GM18505 (cell line): ENCODE measurements around the gene INIP.
"Not testable (repeated sequence)": the region's sequence is repeated elsewhere in the genome, so short reads cannot be mapped to it uniquely, and the experiment has no call there.

Source experiments
- ATAC-seq: cut with Tn5 transposase; IDR thresholded peaks from one replicate; pipeline ENCODE4 v1.9.1; 2021; ENCODE audit not compliant: unreplicated experiment
- POLR2A ChIP-seq: IDR thresholded peaks from 4 replicates; pipeline ENCODE4 v1.6.1; 2011; ENCODE audit warnings: borderline replicate concordance; ENCODE audit not compliant: insufficient read depth, insufficient read length; ENCODE audit errors: extremely low read depth

Gene INIP

DNA sequence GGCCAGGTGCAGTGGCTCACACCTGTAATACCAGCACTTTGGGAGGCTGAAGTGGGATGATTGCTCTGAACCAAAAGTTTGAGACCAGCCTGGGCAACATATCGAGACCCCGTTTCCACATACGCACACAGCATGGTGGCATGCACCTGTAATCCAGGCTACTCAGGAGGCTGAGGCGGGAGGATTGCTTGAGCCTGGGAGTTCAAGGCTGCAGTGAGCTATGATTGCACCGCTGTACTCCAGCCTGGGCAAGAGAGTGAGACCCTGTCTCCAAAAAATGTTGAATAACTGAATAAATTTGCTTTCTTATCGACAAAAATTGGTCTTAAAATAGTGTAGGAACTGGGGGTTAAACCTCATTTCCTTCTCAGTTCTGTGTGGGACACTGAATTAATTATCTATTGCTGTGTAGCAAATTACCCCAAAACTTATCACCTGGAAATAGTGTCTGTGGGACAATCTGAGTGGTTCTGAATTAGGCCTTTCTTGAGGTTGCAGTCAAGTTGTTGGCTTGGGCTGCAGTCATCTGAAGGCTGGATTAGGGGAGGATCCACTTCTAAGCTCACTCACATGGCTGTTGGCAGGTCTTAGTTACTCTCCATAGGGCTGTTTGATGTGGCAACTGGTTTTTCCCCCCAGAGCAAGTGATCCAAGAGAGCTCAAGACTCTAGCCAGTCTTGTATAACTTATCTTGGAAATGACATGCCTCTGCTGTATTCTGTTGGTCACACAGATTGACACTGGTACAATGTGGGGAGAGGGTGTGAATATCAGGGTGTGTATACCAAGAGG is 34.6 kb upstream of the INIP start:
- no peak for TF ChIP-seq POLR2A
- no peak for ATAC-seq

DNA sequence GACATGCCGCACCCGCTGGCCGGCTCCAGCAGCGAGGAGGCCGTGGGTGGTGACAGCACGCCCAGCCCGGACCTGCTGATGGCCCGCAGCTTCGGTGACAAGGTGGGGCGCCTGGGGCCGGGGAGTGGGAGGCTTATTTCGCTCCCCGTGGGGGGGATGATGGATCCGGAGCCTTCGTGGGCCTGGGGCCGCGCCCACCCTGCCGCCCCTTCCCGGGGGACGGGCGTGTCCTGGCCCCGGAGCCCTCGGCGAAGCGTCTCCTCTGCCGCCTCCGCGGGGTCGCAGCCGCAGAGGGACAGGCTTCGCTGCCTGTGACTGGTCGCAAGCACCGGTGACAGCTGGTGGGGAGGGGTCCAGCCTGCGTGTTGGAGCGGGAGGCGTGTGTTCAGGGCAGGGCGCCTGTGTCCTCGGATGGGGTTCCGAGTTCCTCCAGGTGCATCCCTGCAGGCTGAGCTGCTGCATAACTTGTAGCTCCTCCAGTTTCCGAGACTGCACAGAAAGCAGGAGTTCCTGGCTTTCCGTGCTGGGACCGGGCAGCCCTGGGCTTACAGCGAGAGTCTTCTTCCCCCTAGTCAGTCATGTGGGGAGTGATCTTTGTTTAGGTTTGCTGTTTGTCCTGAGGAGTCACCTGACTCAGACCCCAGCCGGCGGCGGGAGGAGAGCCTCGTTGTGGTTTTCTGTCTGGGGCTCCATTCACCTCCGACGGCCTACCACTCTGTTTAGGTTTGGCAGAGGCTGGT is 33.3 kb upstream of the INIP start:
- no peak for TF ChIP-seq POLR2A
- ATAC-seq: peak; percentile 44

- ATAC-seq: no peak
- peak; percentile 31 for TF ChIP-seq POLR2A
These were observed 32.8 kb upstream of the INIP start for GRCh38 chr9:112750764-112751055.

DNA sequence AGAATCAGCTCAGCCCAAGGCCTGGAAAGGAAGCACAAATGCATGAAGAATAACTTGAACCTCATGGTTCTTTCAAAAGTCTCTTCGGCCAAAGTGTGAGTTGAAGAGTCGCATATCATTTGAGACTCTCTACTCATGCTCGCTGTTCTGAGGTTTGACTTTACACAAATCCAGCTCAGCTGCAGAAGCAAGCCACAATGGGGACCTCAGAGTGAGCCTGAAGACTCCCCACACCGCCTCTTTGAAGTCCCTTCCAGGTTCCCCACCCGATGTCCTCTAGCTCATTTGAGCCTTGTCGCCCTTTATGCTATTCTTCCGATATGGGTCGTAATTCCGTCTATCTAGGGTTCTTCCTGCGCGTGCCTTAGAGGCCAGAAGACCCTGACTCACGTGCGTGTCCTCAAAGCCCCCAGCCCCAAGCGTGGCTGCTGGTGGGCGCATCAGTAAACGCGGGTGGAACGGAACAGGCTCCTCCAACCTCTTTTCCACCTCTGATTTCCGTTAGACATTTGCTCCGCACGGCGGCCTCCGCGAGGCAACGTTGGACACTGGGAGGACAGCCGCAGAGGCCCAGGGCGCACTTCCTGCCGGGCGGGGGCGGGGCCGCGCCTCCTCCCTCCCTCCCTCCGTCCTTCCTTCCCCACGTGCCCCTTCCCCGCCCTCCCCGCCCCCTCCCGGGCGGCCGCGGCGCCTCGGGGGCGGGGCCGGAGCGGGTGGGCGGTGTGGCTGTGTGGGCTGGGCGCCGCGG is 32.3 kb upstream of the INIP start, which contains the start of gene SNX30:
Gene SNX30, plus strand, starts transcription at position 745 of the 748 bp plus-strand sequence. CDS start 242 bp downstream, outside the sequence.
- ATAC-seq: peak; percentile 79
- TF ChIP-seq POLR2A: peak; percentile 76

DNA sequence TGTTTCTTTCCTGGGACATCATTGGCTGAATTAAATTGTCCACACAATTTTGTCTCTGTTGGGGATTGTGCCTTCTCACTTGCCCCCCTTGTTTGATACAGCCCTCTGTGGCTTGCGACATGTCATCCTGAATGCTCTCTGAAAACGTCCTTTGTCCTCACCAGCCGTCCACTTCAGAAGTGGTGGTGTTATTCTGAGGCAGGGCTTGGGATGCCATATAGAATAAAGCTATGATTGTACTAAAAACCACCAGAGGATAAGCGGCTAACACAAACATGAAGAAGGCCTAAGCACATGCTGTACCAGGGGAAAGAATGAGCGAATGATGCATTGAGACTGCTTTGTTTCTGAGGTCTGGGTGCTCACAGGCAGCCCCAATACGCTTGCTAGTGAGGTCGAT is 29.2 kb upstream of the INIP start:
- TF ChIP-seq POLR2A: no peak
- ATAC-seq: no peak

DNA sequence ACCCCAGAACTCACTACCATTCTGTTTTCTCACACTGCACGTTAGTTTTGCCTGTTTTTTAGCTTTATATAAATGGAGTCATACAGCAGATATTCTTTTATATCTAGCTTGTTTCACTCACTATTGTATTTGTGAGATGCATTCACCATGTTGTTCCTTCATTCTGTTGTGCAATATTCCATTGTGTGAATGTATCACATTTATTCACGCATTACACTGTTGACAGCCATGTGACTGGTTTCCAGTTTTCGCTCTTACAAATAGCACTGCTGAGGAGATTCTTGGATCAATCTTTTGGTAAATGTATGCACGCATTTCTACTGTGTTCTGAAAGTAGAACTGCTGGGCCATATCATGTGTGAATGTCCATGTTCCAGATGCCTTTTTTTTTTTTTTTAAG is 26.3 kb upstream of the INIP start:
- no peak for ATAC-seq
- no peak for TF ChIP-seq POLR2A

- peak; percentile 52 for ATAC-seq
- no peak for TF ChIP-seq POLR2A
These were observed 25.4 kb upstream of the INIP start for GRCh38 chr9:112743216-112743836.

- no peak for TF ChIP-seq POLR2A
- no peak for ATAC-seq
These were observed 17.0 kb upstream of the INIP start for GRCh38 chr9:112734892-112735291.

GRCh38 chr9:112731971-112732370 is 14.1 kb upstream of the INIP start:
- TF ChIP-seq POLR2A: no peak
- no peak for ATAC-seq

DNA sequence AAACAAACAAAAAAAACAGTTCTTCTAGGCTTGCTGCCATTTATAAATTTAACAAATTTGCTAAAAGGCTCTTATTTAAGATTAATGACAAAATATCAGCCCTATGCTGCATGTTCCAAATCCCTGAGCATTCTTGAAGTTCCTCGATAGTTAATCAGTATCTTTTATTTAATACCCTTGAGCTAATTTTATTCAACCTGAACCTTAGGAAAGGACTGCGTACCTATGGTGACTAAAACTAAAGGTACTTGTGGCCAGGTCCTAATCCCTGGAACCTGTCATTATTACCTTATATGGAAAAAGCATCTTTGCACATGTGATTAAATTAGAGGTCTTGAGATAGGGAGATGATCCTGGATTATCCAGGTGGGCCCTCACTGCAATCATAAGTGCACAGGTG is 10.5 kb upstream of the INIP start:
- TF ChIP-seq POLR2A: no peak

DNA sequence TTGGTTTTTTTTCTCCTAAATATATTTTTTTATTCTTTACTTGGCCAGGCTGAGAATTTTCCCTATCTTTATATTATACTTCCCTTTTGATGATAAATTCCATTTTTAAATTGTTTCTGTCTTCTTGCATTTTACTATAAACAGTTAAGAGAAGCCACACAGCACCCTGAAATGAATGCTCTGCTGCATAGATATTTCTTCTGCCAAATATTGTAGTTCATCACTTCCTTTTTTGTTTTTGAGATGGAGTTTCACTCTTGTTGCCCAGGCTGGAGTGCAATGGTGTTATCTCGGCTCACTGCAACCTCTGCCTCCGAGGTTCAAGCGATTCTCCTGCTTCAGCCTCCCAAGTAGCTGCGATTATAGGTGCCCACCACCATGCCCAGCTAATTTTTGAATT is 8.5 kb upstream of the INIP start:
- no peak for TF ChIP-seq POLR2A
- ATAC-seq: peak; percentile 49

More for the DNA sequence above, 10.5 kb upstream of the INIP start:
- ATAC-seq: no peak

GRCh38 chr9:112725961-112726360 is 8.0 kb upstream of the INIP start:
- TF ChIP-seq POLR2A: no peak
- ATAC-seq: peak; percentile 75

- ATAC-seq: not testable (repeated sequence)
These were observed 4.8 kb upstream of the INIP start for GRCh38 chr9:112722749-112723148.

- ATAC-seq: no peak
- TF ChIP-seq POLR2A: no peak
These were observed 2.3 kb upstream of the INIP start for GRCh38 chr9:112720113-112720780.

DNA sequence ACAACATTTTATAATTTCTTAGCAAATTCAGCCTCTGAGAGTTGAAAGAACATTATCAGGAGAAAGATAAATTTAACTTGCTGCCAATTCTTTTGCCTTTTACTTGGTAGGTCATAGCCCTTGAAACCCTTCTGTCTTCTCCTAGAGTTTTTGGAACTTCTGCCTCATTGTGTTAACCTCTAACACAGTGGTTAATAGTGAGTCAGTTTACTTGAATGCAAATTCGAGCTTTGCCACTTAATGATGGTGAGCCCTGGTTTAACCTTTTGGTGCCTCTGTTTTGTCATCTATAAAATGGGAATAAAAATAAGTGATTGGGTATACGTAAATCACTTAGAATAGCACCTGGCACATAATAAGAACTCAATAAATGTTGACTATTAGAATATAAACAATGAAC is 1.8 kb upstream of the INIP start:
- ATAC-seq: no peak
- TF ChIP-seq POLR2A: no peak
